Umbilical cord (tissue), 2 donors: ENCODE data around the gene PRSS23. TPM values are rescaled to one million over a fixed set of nuclear protein-coding genes. Genes with fewer than 3 reads are reported as not detected.
"Not testable (repeated sequence)": the region's sequence is repeated elsewhere in the genome, so short reads cannot be mapped to it uniquely, and the experiment has no call there.

Source experiments
- DNase-seq: peaks from one replicate; pipeline ENCODE4 v3.0.0-alpha.2; 2015; ENCODE audit warnings: low spot score
- total RNA-seq: library from RNA; depleted of rRNA; stranded (reverse); fragments of >200 nt; gene quantifications from one replicate; pipeline ENCODE4 v1.2.3, GENCODE V29; 2014; ENCODE audit warnings: low replicate concordance; ENCODE audit not compliant: insufficient read depth

Gene PRSS23
- total RNA-seq, 1 donor from 2014 or later = 157 TPM

DNA sequence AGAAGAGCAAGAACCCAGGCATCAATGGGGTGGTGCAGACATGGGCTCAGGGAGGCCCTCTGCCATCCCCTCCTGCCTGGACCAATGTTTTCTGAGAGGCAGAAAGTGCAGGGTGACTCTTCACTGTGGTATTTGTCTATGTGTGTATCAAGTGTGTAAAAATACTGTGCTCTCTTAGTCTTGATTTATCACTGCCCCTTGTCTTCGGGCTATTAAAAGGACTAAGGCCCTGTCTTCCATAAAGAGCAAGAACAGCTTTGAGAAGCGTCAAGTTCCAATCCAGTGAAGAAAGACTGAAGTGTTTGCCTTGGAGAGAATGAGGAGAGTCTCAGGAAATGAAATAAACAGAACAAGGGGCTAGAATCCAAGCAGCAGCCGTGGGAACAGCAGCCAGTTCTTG lies 14.4 kb downstream of the PRSS23 start:
- DNase-seq = peak; percentile 73

DNA sequence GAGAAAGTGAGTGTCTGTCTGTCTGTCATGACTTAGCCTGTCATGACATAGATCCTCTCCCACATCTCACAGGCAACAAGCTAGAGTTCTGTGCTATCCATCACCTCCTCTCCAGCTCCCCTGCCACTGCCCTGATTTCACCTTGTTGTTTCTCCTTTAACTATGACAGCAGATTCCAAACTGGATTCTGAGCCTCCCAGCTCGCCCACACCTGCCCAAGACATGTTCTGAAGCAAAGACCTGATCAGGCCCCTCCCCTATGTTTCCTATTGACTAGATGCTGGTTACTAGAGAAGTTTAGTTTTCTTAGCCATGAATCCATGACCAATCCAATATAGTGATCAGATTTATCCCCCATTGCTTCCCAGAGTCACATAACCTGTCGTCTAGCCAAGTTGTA lies 15.4 kb downstream of the PRSS23 start:
- no peak for DNase-seq

DNA sequence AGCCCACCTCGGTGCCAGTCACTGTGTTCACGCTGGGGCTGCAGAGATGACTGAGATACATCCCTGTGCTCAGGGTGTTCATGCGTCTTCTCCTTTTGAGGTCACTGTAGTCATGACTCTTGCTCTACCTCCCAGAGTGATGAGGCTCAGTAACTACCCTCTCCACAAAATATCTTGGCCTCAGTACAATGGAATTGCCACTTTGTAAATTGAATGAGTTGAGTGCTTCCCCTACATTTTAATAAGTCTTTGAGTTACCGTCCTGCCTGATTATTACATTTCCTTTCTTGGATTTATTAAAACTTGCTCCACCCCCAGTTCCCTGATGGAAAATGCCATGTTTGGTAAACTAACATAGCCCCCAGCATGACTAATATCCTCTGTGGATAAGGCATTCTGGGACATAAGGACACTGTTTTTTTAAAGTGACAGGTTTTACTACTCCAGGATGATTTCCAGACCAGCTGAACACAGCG lies 15.9 kb downstream of the PRSS23 start:
- peak; percentile 66 for DNase-seq

DNA sequence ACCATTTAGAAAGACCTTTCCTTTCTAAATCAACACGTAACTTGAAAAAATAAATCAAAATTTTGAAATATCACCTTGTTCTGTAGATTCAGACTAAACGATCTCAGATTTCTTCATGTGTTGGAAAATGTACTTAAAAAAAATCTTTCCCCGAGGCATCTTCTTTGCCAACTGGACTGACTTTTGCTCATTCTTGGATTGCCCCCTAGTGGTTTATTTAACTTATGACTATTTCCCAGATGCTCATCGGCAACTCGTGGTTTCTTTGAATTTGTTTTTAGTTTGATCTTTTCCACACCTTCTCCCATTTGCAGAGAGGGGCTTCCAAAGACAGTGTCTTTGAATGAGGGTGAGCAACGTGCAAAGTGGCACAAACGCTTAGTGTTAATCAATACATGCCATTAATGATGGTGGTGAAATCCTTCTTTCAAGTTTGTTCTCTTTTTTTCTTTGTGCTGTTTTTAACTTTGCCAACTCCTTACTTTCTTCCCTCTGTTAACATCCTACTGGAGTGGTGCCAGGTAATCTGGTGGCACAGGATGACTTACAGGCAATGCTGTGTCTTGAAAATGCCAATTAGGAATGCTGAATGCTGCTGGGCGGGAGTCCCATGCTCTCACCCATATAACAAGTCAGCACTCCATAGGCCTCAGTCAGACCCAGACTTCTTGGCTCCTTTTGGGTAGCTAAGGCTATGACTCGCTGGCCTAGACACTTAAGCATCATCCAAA lies 18.3 kb downstream of the PRSS23 start:
- peak; percentile 80 for DNase-seq

DNA sequence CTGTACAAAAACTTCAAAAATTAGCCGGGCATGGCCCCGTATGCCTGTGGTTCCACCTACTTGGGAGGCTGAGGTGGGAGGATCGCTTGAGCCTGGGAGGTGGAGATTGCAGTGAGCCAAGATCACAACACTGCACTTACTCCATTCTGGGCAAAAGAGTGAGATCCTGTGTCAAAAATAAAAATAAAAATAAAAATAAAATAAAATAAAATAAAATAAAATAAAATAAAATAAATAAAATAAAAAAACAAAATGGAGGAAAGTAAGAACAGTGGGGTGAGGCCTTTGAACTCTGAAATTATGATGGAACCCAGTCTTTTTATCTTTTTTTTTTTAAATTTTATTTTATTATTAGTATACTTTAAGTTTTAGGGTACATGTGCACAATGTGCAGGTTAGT lies 23.8 kb downstream of the PRSS23 start:
- DNase-seq = not testable (repeated sequence)

DNA sequence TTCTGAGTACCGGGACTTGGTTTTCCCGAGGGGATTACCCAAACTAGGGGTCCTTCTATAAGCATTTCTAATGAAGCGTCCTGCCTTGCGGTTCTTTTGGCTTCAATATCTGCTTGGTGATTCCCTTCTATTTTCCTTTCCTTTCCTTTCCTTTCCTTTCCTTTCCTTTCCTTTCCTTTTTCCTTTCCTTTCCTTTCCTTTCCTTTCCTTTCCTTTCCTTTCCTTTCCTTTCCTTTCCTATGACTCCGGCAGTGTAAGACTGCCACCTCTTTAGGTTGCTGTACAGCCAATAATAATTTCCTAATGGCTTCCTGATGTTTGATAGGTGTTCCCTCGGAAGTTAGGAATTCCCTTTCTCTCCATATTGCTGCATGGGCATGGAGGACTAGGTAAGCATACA lies 34.0 kb downstream of the PRSS23 start:
- DNase-seq = not testable (repeated sequence)

DNA sequence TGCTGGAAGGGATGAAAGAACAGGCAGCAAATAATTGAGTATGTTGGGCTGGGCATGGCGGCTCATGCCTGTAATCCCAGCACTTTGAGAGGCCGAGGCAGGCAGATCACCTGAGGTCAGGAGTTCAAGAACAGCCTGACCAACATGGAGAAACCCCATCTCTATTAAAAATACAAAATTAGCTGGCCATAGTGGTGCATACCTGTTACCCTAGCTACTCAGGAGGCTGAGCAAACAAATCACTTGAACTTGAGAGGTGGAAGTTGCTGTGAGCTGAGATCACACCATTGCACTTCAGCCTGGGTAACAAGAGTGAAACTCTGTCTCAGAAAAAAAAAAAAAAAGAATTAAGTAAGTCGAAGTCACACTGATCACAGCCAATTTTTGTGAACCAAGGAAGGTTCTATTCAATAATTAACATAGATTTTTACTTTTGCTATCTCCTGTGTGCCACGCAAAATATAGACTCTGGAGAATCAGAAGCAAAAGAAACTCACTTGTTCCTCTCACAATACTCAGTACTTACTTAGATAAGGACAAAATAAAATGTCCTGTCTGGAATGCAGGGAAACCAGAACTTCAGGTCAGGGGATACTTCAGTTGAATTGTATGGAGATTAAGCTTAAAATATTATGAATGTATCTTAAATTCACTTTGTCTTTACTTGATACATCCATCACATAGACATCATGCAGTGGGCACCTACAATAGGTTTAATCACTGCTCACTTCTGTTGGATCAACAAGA lies 44.6 kb downstream of the PRSS23 start:
- not testable (repeated sequence) for DNase-seq

DNA sequence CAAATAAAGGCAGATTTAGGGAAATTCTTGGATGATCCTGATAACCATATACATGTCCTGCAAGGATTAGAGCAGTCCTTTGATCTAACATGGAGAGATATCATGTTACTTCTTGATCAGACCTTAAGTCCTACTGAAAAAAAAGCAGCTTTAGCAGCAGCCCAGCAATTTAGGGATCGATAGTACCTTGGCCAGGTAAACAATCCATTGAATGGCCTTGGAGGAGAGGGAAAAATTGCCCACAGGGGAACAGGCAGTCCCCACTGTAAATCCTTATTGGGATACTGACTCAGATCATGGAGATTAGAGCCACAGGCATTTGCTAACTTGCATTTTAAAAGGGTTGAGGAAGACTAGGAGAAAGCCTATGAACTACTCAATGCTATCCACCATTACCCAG lies 47.8 kb downstream of the PRSS23 start:
- DNase-seq = no peak

DNA sequence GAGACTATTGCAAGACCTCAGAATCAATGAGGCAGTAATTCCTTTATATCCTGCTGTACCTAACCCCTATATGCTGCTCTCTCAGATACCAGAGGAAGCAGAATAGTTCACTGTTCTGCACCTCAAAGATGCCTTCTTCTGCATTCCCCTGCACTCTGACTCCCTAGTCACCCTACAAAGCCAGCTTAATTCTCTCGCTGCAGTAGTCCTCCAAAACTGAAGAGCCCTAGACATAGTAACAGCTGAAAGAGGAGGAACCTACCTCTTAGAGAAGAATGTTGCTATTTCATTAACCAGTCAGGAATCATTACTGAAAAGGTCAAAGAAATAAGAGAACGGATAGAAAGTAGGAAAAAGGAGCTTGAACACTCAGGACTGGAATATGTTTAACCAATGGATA lies 49.3 kb downstream of the PRSS23 start:
- no peak for DNase-seq

Other genes with a start within 250 kb of the PRSS23 start
- gene ME3, start 127.9 kb upstream of the PRSS23 start, total RNA-seq = 37.6 TPM
- 9.4 TPM for gene FZD4, start 154.9 kb downstream of the PRSS23 start, total RNA-seq
- gene TMEM135, start 237.4 kb downstream of the PRSS23 start, total RNA-seq = 14.7 TPM